CD4-positive, alpha-beta memory T cell (primary cell): ENCODE measurements around the gene NXNL1. TPM values are rescaled to one million over a fixed set of nuclear protein-coding genes. Genes with fewer than 3 reads are reported as not detected.

Source experiments
- CTCF ChIA-PET: fragments of 350-600 bp; sonication (Branson Sonifier 250); formaldehyde crosslinking; loops from one replicate; lab custom pipeline; 2021; ENCODE audit warnings: inconsistent platforms; ENCODE audit not compliant: partially characterized antibody; lab: Charles Lee
- POLR2A ChIA-PET: fragments of 350-600 bp; sonication (Branson Sonifier 250); formaldehyde crosslinking; loops from one replicate; lab custom pipeline; 2021; ENCODE audit not compliant: partially characterized antibody; lab: Charles Lee
- DNase-seq, 5 donors: peaks; one replicate each; pipeline versions ENCODE4 v3.0.0 to v3.0.0-alpha.2; 2020 to 2022; ENCODE audit warnings: mixed read lengths in 1 of 5
- H3K27ac ChIP-seq: one replicate; pipeline ENCODE4 v1.7.0; 2013; ENCODE audit warnings: low read depth, low read length
- H3K27me3 ChIP-seq: 2 replicates; pipeline ENCODE4 v1.7.0; 2013; ENCODE audit warnings: mild to moderate bottlenecking, low read length, moderate library complexity; ENCODE audit not compliant: insufficient read depth
- H3K36me3 ChIP-seq: 2 replicates; pipeline ENCODE4 v1.7.0; 2013; ENCODE audit warnings: mild to moderate bottlenecking, low read length, moderate library complexity; ENCODE audit not compliant: insufficient read depth
- H3K4me1 ChIP-seq: 2 replicates; pipeline ENCODE4 v1.7.0; 2013; ENCODE audit warnings: mild to moderate bottlenecking, low read length, moderate library complexity; ENCODE audit not compliant: insufficient read depth
- H3K4me3 ChIP-seq, 2 donors: one replicate each; pipeline ENCODE4 v1.7.0; 2013; ENCODE audit warnings: low read length in 2 of 2, mild to moderate bottlenecking in 1 of 2
- H3K9me3 ChIP-seq, 2 donors: one replicate each; pipeline ENCODE4 v1.7.0; 2013; ENCODE audit warnings: low read length in 2 of 2, control low read depth in 1 of 2; ENCODE audit not compliant: control insufficient read depth in 1 of 2
- H3K27ac Mint-ChIP-seq, 7 donors: one replicate each; pipeline ENCODE4 v1.8.0; 2020 to 2021; ENCODE audit warnings: mixed read lengths in 7 of 7, mild to moderate bottlenecking in 6 of 7, inconsistent platforms in 3 of 7, moderate library complexity in 3 of 7
- H3K27me3 Mint-ChIP-seq, 2 donors: one replicate each; pipeline ENCODE4 v1.8.0; 2020 to 2021; ENCODE audit warnings: mixed read lengths in 2 of 2
- H3K36me3 Mint-ChIP-seq, 2 donors: one replicate each; pipeline ENCODE4 v1.8.0; 2020 to 2021; ENCODE audit warnings: mixed read lengths in 2 of 2, inconsistent platforms in 1 of 2, mild to moderate bottlenecking in 1 of 2
- H3K4me1 Mint-ChIP-seq, 4 donors: one replicate each; pipeline ENCODE4 v1.8.0; 2020 to 2021; ENCODE audit warnings: mixed read lengths in 4 of 4, mild to moderate bottlenecking in 1 of 4
- H3K4me3 Mint-ChIP-seq, 8 donors: one replicate each; pipeline ENCODE4 v1.8.0; 2020 to 2021; ENCODE audit warnings: mixed read lengths in 8 of 8, mild to moderate bottlenecking in 7 of 8, moderate library complexity in 6 of 8, inconsistent platforms in 3 of 8
- H3K9me3 Mint-ChIP-seq, 8 donors: one replicate each; pipeline ENCODE4 v1.8.0; 2020 to 2021; ENCODE audit warnings: mixed read lengths in 8 of 8, mild to moderate bottlenecking in 5 of 8, inconsistent platforms in 3 of 8, moderate library complexity in 1 of 8
- intact Hi-C: fragments of 100-400 bp; cut with micrococcal nuclease; formaldehyde crosslinking; loops from one replicate; pipeline ENCODE4 v1.15.1; 2023
- polyA plus RNA-seq, 2 donors: library from polyadenylated mRNA; unstranded; fragments of 300-500 nt; fragmentation: Illumina TruSeq; gene quantifications; one replicate each; pipeline ENCODE4 v1.2.3, GENCODE V29; 2021
- total RNA-seq, 2 experiments: library from RNA; stranded (reverse); gene quantifications; one replicate each; pipeline ENCODE4 v1.2.3, GENCODE V29; 2021

The NXNL1 gene
- total and polyA plus RNA-seq, 4 experiments from 2014 or later = not detected

GRCh38 chr19:17409990-17410389 lies 50.7 kb downstream of the NXNL1 start:
- Mint-ChIP-seq H3K27me3 (no peaks in the 10 kb centered on the region), H3K9me3 (no peaks in the 10 kb centered on the region), H3K4me3 (peak overlapping the region in 1 of 8 donors; percentile 43), H3K36me3 (peaks cover 10 to 34% of the 10 kb centered on the region in 2 donors), H3K27ac (peak overlapping the region in 1 of 7 donors; percentile 23), H3K4me1 (peaks cover 12 to 29% (median 19%) of the 10 kb centered on the region in 4 donors)
- ChIA-PET POLR2A (interaction anchor here (1.0 kb wide), 1 partner anchor 10 kb away, joined by 4 read pairs; the partner anchor contains the start of gene MVB12A), CTCF (interaction anchor here (1.1 to 1.5 kb wide), 3 partner anchors 9 to 14 kb away, joined by 3 to 4 read pairs (median 4); partner anchors contain the start of gene MVB12A)
- DNase-seq = no peak
- peaks cover 11% of the 10 kb centered on the region for H3K4me1 ChIP-seq
- H3K27me3 ChIP-seq = no peaks in the 10 kb centered on the region
- H3K9me3 ChIP-seq = no peaks in the 10 kb centered on the region
- peaks cover 29% of the 10 kb centered on the region for H3K36me3 ChIP-seq
- no peak overlapping the region for H3K4me3 ChIP-seq
- no peak overlapping the region for H3K27ac ChIP-seq
- intact Hi-C loops = loop anchor here (5.0 kb wide), 2 partner anchors 73 to 103 kb away; partner anchors contain the start of genes DDA1, GTPBP3 and MRPL34

GRCh38 chr19:17406887-17407196 lies 53.9 kb downstream of the NXNL1 start:
- peak overlapping the region; percentile 88 for H3K27ac ChIP-seq
- DNase-seq = no peak
- peaks cover 32% of the 10 kb centered on the region for H3K4me1 ChIP-seq
- H3K4me3 ChIP-seq = peak overlapping the region; percentile 93 to 98
- no peaks in the 10 kb centered on the region for H3K9me3 ChIP-seq
- peak overlapping the region; percentile 94 to 98 (median 94) for H3K4me3 Mint-ChIP-seq
- no peaks in the 10 kb centered on the region for H3K9me3 Mint-ChIP-seq
- H3K36me3 ChIP-seq = peaks cover 12% of the 10 kb centered on the region
- POLR2A ChIA-PET = interaction anchor here (1.0 to 5.7 kb wide), 3 partner anchors 13 to 281 kb away, joined by 3 to 87 read pairs (median 4); partner anchors contain the start of gene MVB12A
- H3K27ac Mint-ChIP-seq = peak overlapping the region; percentile 93 to 96 (median 95)
- H3K36me3 Mint-ChIP-seq = peaks cover 0 to 25% of the 10 kb centered on the region in 2 donors
- H3K27me3 Mint-ChIP-seq = no peaks in the 10 kb centered on the region
- H3K27me3 ChIP-seq = no peaks in the 10 kb centered on the region
- H3K4me1 Mint-ChIP-seq = peaks cover 18 to 45% (median 31%) of the 10 kb centered on the region in 4 donors
- CTCF ChIA-PET = interaction anchor here (1.0 to 4.4 kb wide), 6 partner anchors 12 to 167 kb away, joined by 3 to 25 read pairs (median 4); partner anchors contain the start of genes CCDC194, MRPL34 and MVB12A
- intact Hi-C loops = loop anchor here (5.0 kb wide), 2 partner anchors 70 to 100 kb away; partner anchors contain the start of genes DDA1, GTPBP3 and MRPL34

GRCh38 chr19:17406046-17406886 lies 54.5 kb downstream of the NXNL1 start:
- peaks cover 32% of the 10 kb centered on the region for H3K4me1 ChIP-seq
- DNase-seq = no peak
- intact Hi-C loops = loop anchor here (5.0 kb wide), 2 partner anchors 69 to 99 kb away; partner anchors contain the start of genes DDA1, GTPBP3 and MRPL34

More at GRCh38 chr19:17406046-17406886, 54.5 kb downstream of the NXNL1 start:
- H3K9me3 Mint-ChIP-seq = no peaks in the 10 kb centered on the region
- Histone ChIP-seq H3K27ac (peak overlapping the region; percentile 88), H3K4me3 (peak overlapping the region; percentile 93 to 98), H3K9me3 (no peaks in the 10 kb centered on the region), H3K27me3 (no peaks in the 10 kb centered on the region), H3K36me3 (peaks cover 8% of the 10 kb centered on the region)
- ChIA-PET POLR2A (interaction anchor here (1.0 to 5.7 kb wide), 9 partner anchors 10 to 281 kb away, joined by 3 to 87 read pairs (median 5); partner anchors contain the start of genes ANO8, MVB12A and TMEM221), CTCF (interaction anchor here (0.7 to 4.4 kb wide), 11 partner anchors 9 to 169 kb away, joined by 3 to 25 read pairs (median 3); partner anchors contain the start of genes CCDC194, MRPL34 and MVB12A)
- peaks cover 3 to 25% of the 10 kb centered on the region in 2 donors for H3K36me3 Mint-ChIP-seq
- H3K27me3 Mint-ChIP-seq = no peaks in the 10 kb centered on the region
- peaks cover 20 to 45% (median 28%) of the 10 kb centered on the region in 4 donors for H3K4me1 Mint-ChIP-seq
- peak overlapping the region; percentile 93 to 96 (median 95) for H3K27ac Mint-ChIP-seq
- H3K4me3 Mint-ChIP-seq = peak overlapping the region; percentile 94 to 98 (median 94)

Other genes starting within 250 kb of the NXNL1 start
- 10 to 100 TPM; 38.1 to 42.8 TPM for gene USE1, start 245.6 kb downstream of the NXNL1 start, total RNA-seq
- gene USE1, start 245.6 kb downstream of the NXNL1 start, polyA plus RNA-seq = 10 to 100 TPM; 36.5 to 44.3 TPM
- gene OCEL1, start 234.7 kb downstream of the NXNL1 start, total RNA-seq = 10 to 100 TPM; 23.9 to 29.3 TPM
- 10 to 100 TPM; 37.8 to 38.0 TPM for gene OCEL1, start 234.7 kb downstream of the NXNL1 start, polyA plus RNA-seq
- gene NR2F6, start 215.0 kb downstream of the NXNL1 start, total RNA-seq = 1 to 10 TPM; 7.1 TPM
- 1 to 10 TPM; 1.2 to 2.3 TPM for gene NR2F6, start 215.0 kb downstream of the NXNL1 start, polyA plus RNA-seq
- gene USHBP1, start 196.2 kb downstream of the NXNL1 start, total RNA-seq = under 1 TPM in 1 of 2 experiments, not detected in 1; 0.33 TPM
- under 1 TPM in 1 of 2 donors, not detected in 1; 0.10 TPM for gene USHBP1, start 196.2 kb downstream of the NXNL1 start, polyA plus RNA-seq
- 100 to 1,000 TPM; 101 to 112 TPM for gene BABAM1, start 193.5 kb downstream of the NXNL1 start, total RNA-seq
- gene BABAM1, start 193.5 kb downstream of the NXNL1 start, polyA plus RNA-seq = 100 to 1,000 TPM in 1 of 2 donors, 10 to 100 TPM in 1; 92.0 to 171 TPM
- gene ANKLE1, start 179.0 kb downstream of the NXNL1 start, total RNA-seq = 1 to 10 TPM; 2.8 to 5.1 TPM
- under 1 TPM; 0.41 to 0.80 TPM for gene ANKLE1, start 179.0 kb downstream of the NXNL1 start, polyA plus RNA-seq
- gene ABHD8, start 157.5 kb downstream of the NXNL1 start, total RNA-seq = 10 to 100 TPM in 1 of 2 experiments, 1 to 10 TPM in 1; 9.3 to 10.1 TPM
- 1 to 10 TPM; 6.0 to 7.9 TPM for gene ABHD8, start 157.5 kb downstream of the NXNL1 start, polyA plus RNA-seq
- gene MRPL34, start 155.1 kb downstream of the NXNL1 start, total RNA-seq = 10 to 100 TPM; 69.4 to 74.1 TPM
- 100 to 1,000 TPM; 231 to 250 TPM for gene MRPL34, start 155.1 kb downstream of the NXNL1 start, polyA plus RNA-seq
- 10 to 100 TPM; 36.4 to 42.6 TPM for gene DDA1, start 151.4 kb downstream of the NXNL1 start, total RNA-seq
- gene DDA1, start 151.4 kb downstream of the NXNL1 start, polyA plus RNA-seq = 10 to 100 TPM; 31.6 to 42.6 TPM
- gene ANO8, start 126.1 kb downstream of the NXNL1 start, total RNA-seq = 10 to 100 TPM; 17.7 to 21.5 TPM
- gene ANO8, start 126.1 kb downstream of the NXNL1 start, polyA plus RNA-seq = under 1 TPM in 1 of 2 donors, not detected in 1; 0.11 TPM
- gene GTPBP3, start 123.4 kb downstream of the NXNL1 start, total RNA-seq = 10 to 100 TPM; 53.7 to 58.4 TPM
- gene GTPBP3, start 123.4 kb downstream of the NXNL1 start, polyA plus RNA-seq = 10 to 100 TPM in 1 of 2 donors, 1 to 10 TPM in 1; 6.4 to 12.7 TPM
- gene PLVAP, start 83.6 kb downstream of the NXNL1 start, total RNA-seq = under 1 TPM in 1 of 2 experiments, not detected in 1; 0.23 TPM
- not detected for gene PLVAP, start 83.6 kb downstream of the NXNL1 start, polyA plus RNA-seq
- gene CCDC194, start 66.7 kb downstream of the NXNL1 start, total RNA-seq = 1 to 10 TPM; 2.5 to 3.3 TPM
- gene CCDC194, start 66.7 kb downstream of the NXNL1 start, polyA plus RNA-seq = not detected
- gene BST2, start 55.3 kb downstream of the NXNL1 start, total RNA-seq = 10 to 100 TPM; 55.9 TPM
- 100 to 1,000 TPM; 143 to 173 TPM for gene BST2, start 55.3 kb downstream of the NXNL1 start, polyA plus RNA-seq
- gene MVB12A, start 40.9 kb downstream of the NXNL1 start, total RNA-seq = 10 to 100 TPM; 35.4 to 38.0 TPM
- gene MVB12A, start 40.9 kb downstream of the NXNL1 start, polyA plus RNA-seq = 10 to 100 TPM; 29.5 to 32.6 TPM
- not detected for gene TMEM221, start 12.3 kb downstream of the NXNL1 start, total RNA-seq
- under 1 TPM in 1 of 2 donors, not detected in 1; 0.09 TPM for gene TMEM221, start 12.3 kb downstream of the NXNL1 start, polyA plus RNA-seq
- gene SLC27A1, start 9.6 kb upstream of the NXNL1 start, total RNA-seq = 10 to 100 TPM in 1 of 2 experiments, 1 to 10 TPM in 1; 9.2 to 10.1 TPM
- gene SLC27A1, start 9.6 kb upstream of the NXNL1 start, polyA plus RNA-seq = 1 to 10 TPM; 5.2 to 6.6 TPM
- gene PGLS, start 50.7 kb upstream of the NXNL1 start, total RNA-seq = 10 to 100 TPM; 76.3 to 80.0 TPM
- 10 to 100 TPM; 39.7 to 61.1 TPM for gene PGLS, start 50.7 kb upstream of the NXNL1 start, polyA plus RNA-seq
- 10 to 100 TPM; 68.3 to 74.7 TPM for gene COLGALT1, start 94.7 kb upstream of the NXNL1 start, total RNA-seq
- gene COLGALT1, start 94.7 kb upstream of the NXNL1 start, polyA plus RNA-seq = 10 to 100 TPM; 14.1 to 24.9 TPM
- under 1 TPM; 0.06 to 0.09 TPM for gene UNC13A, start 227.4 kb upstream of the NXNL1 start, total RNA-seq
- not detected for gene UNC13A, start 227.4 kb upstream of the NXNL1 start, polyA plus RNA-seq